HG02938 (cell line): ENCODE results near the gene PARG.
"Not testable (repeated sequence)": the region's sequence is repeated elsewhere in the genome, so short reads cannot be mapped to it uniquely, and the experiment has no call there.

Experiments
- ATAC-seq: cut with Tn5 transposase; IDR thresholded peaks from one replicate; pipeline ENCODE4 v1.9.1; 2021; ENCODE audit warnings: mild to moderate bottlenecking, moderate library complexity; ENCODE audit not compliant: unreplicated experiment

PARG gene

DNA sequence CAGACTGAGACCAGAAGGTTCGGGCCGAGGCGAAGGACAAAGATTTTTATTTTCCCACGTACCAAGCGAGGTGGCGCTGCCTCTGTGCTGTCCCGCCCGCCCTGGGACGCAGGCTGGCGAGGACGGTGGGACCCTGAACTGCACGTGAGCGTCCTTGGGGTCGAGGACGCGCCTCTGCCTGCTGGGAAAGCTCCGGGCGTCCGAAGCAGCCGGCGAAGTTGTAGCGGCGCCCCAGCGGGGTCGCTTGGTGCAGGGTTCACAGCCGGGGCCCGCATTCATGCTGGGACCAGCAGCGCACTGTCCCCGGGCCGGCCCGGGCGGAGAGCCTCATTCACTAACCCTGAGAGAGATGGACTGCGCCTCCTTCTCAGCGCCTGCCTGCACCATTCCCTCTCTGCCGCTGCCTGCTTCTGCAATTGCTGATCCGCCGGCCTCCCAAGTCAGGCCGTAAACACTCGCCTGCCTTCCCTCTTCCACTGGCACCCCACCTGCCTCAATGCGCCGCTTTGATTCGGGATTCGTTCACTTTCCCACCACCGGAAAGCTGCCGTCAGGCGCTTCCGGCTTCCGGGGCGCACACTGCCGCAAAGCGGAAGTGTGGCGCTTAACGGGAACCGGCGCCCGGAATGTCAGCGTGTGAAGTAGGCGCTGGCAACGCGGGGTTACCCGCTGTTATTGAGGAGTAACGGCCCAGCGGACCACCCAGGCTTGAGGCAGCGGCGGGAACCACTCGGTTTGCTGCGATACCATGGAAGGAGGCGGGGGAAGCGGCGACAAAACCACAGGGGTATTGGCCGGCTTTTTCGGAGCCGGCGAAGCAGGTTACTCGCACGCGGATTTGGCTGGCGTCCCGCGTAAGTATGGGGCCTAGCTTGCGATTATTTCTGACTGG is at the start of gene PARG, which contains the start of gene TIMM23B:
Gene PARG (minus strand): TSS at position 581 of the 892 bp plus-strand sequence. CDS start 302 bp downstream, at position 279.
Gene TIMM23B (plus strand): TSS at position 607 of the 892 bp plus-strand sequence. CDS start 142 bp downstream, at position 749.
- peak; percentile 59 for ATAC-seq

DNA sequence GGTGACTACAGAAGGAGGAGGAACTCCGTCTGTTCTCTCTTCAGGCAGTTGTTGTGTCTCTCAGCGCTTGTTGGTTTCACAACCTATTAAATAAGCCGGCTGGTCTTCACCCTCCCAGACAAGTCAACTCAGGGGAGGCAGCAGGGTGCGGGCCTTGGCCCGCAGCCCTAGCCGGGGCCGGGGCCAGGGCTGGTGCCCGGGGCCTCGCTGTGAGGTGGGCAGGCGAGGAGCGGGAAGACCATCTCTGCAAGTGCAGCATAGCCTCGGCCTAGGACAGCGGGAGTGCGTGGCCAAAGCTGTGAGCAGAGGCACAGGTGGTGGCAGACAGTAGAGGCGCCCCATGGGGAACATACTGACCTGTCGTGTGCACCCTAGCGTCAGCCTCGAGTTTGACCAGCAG is 46.5 kb upstream of the PARG start, which contains the start of gene AGAP6:
Gene AGAP6 (plus strand): TSS at position 31 of the 400 bp plus-strand sequence. CDS start 310 bp downstream, at position 341.
- not testable (repeated sequence) for ATAC-seq

DNA sequence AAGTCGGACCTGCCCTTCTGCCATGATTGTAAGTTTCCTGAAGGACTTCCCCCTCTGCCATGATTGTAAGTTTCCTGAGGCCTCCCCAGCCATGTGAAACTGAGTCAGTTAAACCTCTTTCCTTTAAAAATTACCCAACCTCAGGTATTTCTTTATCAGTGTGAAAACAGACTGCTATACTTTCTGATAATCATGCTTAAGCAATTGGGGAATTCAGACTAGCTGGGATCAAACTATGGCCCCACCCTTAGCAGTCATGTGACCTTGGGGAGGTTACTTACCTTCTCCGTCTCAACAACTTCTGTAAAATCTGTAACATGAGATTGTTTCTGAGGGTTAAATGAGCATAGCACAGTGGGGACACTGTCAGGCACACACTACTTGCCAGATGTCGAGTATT is 45.4 kb upstream of the PARG start:
- not testable (repeated sequence) for ATAC-seq

DNA sequence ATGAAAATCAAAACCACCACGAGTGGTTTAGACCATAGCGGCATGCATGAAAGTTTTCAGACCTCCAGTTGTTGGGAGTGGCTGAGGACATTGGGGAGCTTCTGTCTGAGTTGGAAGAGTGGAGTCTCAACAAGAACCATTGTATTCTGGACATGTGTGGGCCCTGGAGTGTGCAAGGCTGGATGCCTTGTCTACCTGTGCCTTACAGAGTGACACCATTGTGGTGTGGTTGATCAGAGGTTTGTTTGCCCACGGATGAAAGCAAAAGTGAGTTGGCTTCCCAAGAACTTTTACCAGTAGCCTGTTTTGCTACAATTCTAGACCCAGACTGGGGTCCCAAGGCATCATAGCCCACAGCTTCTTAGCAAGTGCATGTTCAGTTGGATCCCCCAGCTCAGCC is 35.9 kb upstream of the PARG start:
- ATAC-seq: not testable (repeated sequence)

DNA sequence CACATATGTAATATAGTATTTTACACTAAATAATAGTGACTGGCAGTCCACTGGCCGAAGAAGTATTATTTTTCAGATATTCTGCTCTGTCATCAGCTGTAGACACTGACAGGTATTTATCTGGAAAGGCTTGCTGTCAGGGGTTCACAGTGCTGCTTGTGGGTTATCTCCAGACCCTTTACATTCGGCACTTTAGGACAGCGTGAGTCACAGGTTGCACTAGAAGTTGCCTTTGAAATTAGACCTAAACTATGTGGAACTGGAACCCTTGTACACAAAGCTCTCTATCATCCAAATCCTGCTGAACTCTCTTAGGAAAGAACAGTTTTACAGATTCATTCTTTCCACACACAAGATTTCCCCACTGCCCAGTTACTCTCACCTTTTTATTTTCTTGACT is 30.3 kb upstream of the PARG start:
- not testable (repeated sequence) for ATAC-seq

DNA sequence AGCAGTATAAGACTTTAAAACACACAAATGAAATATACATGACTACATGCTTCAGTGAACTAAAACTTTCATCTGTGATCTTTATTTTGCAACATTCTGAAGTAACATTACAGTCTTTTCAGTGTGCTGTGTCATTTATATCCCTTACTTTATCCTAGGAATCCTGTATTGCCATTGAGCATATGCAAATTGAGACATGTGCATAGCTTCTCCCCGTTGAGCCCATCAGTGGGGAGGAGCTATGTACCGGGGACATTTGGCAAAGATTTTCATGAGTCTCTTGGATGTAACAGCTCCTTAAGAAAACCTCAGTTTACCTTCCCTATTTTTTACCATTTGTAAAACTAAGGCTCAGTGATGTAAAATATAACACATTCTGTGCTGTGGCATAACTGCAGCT is 29.6 kb upstream of the PARG start:
- ATAC-seq: not testable (repeated sequence)

DNA sequence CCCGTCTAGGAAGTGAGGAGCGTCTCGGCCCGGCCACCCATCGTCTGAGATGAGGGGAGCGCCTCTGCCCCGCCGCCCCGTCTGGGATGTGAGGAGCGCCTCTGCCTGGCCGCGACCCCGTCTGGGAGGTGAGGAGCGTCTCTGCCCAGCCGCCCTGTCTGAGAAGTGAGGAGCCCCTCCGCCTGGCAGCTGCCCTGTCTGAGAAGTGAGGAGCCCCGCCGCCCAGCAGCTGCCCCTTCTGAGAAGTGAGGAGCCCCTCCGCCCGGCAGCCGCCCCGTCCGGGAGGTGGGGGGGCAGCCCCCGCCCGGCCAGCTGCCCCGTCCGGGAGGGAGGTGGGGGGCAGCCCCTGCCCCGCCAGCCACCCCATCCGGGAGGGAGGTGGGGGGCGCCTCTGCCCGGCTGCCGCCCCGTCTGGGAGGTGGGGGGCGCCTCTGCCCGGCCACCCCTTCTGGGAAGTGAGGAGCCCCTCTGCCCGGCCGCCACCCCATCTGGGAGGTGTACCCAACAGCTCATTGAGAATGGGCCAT is 28.6 kb upstream of the PARG start:
- not testable (repeated sequence) for ATAC-seq

DNA sequence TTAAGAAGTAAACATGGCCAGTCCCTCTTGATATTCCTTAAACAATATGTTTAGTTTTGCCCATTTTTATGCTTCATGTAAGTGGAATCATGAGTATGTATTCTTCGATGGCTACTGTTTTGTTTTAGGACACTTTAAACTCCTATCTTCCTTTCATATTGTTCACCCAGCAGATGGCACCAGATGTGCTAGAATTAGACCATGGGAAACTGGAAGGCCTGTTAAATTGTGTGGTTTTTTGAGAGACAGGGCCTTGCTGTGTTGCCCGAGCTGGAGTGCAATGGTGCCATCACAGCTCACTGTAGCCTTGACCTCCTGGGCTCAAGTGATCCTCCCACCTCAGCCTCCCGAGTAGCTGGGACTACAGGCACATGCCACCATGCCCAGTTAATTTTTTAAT is 11.3 kb upstream of the PARG start:
- ATAC-seq: not testable (repeated sequence)

DNA sequence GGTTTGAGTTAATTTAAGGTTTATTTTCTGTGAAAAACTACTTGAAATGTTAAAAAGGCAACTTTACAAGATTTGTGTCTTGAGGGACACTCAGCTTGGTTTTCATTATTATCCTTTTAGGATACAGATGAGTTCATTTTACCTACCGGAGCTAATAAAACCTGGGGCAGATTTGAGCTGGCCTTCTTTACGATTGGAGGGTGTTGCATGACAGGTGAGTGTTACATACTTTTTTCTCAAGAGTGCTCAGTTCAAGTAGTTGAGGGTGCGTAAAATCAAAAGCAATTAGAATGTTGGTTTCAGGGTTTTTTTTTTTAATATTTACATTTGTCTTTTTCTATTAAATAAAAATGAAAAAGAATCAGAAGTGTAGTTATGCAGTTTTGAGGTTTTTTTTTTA is 10.2 kb upstream of the PARG start:
- not testable (repeated sequence) for ATAC-seq

DNA sequence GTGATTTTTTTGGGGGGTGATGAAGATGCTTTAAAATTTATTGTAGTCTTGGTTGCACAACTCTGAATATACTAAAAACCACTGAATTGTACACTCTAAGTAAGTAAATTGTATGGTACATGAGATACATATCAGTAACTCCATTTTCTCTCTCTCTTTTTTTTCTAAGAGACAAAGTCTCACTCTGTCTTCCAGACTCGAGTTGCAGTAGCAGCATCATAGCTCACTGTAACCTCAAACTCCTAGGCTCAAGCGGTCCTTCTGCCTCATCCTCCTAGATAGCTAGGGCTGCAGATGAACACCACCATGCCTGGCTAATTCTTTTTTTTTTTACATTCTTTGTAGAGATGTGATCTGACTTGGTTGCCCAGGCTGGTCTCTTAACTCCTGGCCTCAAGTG is 6.9 kb upstream of the PARG start:
- ATAC-seq: not testable (repeated sequence)

DNA sequence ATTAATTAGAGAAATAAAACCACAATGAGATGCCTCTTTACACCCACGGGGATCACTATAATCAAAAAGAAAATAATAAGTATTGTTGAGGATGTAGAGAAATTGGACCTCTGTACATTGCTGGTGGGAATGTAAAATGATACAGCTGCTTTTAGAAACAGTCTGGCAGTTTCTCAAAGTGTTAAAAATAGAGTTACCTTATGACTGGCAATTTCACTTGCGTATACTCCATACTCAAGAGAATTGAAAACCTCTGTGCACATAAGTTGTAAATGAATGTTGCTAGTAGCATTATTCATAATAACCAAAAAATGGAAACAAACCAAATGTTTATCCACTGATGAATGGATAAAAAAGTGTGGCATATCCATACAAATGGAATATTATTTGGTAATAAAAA is 6.3 kb upstream of the PARG start:
- ATAC-seq: peak; percentile 75

DNA sequence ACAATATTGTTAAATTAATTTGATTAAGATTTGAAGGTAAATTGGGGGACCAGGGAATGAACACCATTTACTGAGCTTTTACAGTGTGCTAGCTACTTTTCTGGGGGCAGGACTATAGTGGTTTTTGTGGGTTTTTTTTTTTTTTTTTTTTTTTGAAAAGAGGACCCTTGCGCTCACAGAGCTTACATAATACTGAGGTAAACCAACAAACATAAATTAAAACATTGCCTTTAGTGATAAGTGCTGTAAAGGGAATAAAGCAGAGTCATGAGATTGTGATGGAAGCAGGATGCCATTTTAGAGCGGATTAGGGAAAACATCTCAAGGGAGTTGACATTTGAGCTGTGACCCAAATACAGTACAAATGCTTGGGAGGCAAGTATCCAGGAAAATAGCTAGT is 1.8 kb upstream of the PARG start:
- ATAC-seq: not testable (repeated sequence)

DNA sequence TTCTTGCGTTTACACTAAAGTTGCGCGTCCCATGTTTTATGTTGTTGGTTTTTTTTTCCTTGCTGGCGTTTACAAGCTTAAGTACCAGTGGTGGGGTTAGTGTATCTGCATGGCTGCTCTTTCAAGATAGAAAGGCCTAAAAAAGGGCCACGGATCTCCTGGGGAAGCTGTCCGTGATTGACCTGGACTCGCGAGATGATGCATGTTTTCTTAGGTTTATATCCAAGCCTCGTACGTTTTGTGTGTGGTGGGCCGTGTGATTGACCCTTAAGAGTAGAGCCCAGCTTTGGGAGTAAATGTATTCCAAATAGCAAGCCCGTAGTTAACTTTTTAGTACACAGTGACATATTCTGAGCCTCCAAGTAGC is 495 bp upstream of the PARG start:
- ATAC-seq: peak; percentile 27

DNA sequence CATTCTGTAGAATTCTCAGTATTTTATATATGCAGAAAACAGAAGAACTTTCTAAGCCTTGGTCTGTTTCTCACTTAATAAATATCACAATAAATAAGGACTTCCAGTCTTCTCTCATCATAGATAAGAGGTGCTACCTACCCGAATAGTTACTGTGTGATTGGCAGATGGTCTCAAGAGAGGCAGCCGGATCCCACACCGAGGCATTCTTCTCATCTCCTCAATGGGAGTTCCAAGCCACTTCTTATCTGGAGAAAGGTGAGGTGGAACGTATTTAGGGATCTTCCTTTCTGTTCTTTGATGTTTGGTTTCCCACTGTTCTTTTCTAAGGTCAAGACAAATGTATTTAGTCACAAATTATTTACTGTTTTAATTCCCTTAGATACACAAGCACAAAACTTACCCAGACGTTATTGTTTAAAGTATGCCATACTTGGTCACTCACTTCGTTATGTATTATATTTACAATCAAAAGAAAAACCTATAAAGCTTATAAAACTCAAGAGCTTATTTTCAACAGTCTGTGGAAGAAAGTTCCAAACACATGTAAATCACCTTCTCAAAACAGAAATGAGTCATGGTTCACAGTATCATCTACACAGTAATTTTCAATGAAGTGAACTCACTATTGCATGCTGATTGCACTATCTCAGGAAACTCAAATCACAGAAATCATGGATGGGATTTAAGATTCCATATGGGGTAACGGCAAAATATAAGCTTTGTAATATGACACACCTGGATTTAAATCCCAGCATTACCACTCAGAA is 9.7 kb downstream of the PARG start:
- ATAC-seq: not testable (repeated sequence)

DNA sequence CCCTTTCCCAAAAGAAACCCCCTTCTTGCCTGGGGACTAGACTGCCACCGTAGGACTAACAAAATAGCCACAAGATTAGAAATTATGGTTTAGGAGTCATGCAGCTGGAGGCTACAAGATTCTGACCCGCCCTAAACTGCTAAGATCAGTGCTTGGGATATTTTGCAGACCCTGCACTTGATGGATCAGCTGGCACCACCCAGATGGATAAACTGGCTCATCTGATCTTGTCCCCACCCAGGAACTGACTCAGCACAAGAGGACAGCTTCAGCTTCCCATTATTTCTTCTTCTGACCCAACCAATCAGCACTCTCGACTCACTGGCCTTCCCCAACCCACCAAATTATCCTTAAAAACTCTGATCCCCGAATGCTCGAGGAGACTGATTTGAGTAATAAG is 10.6 kb downstream of the PARG start:
- not testable (repeated sequence) for ATAC-seq

DNA sequence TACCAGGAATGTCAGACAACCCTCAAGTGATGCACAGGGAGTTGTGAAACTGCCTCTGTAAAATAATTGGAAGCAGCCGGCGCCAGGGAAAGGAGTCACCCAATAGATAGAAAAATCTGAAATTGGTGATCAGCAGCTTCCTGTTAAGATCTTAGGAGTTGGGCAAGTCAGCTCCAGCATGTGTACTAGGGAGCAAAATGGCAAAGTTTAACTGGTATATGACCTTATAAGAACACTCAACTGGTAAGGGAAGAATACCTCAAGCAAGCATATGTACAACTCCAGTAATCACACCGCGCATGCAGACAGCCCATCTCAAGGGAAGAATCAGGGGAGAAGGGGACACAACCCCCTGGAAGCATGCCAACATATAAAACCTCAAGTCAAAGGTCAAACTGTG is 18.3 kb downstream of the PARG start:
- not testable (repeated sequence) for ATAC-seq

DNA sequence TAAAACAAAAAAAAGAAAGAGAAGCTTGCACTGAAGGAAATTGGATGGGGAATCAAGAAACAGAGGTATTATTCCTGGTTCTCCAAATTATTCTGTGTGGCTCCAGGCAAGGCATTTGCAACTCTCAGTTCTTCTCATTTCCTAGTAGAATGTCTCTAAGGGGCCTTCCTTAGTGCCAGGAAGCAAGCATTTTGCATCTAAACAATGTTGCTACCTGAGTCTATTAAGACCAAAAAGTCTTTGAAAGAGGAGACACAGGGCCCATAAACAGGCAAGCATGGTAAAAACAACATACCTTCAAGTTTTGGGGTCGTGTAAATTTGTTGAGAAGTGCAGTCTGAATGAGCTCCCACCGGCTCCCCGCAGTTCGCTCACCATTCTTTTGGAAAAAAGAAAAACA is 19.8 kb downstream of the PARG start:
- not testable (repeated sequence) for ATAC-seq

DNA sequence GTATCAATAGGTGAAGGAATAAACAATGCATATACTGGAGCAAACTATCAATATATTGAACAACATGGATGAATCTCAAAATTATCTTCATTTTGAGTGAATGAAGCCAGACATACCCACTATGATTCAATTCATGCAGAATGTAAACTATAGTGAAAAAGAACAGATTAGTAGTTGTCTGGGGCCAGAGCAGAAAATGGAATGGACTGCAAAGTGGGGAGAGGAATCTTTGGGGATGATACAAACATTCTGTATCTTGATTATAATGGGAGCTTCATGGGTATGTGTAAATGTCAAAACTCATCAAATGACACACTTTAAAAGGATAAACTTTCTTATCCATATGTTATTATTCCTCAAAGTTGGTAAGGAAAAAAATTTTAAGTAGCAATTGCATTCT is 23.9 kb downstream of the PARG start:
- ATAC-seq: not testable (repeated sequence)

DNA sequence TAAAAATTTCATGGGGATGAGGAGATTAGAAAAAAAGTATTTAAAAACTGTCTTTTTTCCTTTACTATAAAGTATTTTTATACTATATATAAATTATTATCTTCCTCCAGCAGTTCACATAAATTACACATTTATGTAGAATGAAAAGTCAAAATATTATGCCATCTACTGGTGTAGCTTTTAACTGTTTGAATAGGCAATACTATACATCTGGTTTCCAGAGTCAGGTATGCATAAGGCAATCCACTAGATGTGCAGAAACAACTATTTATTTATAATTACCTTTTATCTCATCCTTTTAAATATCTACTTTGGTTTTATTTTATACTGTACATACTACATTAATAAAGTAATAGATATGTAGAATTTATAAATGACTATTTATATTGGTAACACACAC is 25.4 kb downstream of the PARG start:
- ATAC-seq: not testable (repeated sequence)

DNA sequence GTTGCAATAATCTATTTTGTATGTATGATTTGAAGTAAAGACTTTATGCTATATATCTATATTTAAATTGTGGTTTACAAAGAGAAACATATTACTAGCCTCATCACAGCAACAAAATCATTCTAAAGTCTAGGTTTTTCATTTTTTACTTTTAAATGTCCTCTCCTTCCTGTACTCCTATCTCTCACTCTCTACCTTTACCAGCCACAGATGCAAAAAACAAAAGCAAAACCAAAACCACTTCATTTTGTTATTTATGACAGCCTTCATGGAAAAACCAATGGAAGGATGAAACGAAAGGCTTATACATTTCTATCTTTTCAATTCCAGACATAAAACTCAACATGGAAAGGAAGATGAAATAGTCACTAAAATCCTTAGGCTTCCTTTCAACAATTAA is 31.5 kb downstream of the PARG start:
- ATAC-seq: not testable (repeated sequence)
